Stromal cell of bone marrow (primary cell): Measurements from ENCODE around the gene ARVCF.
"Not testable (repeated sequence)": the region's sequence is repeated elsewhere in the genome, so short reads cannot be mapped to it uniquely, and the experiment has no call there.

Source experiments
- DNase-seq: peaks from one replicate; pipeline ENCODE4 v3.0.0-alpha.2; 2012; ENCODE audit warnings: low read depth

The ARVCF gene

DNA sequence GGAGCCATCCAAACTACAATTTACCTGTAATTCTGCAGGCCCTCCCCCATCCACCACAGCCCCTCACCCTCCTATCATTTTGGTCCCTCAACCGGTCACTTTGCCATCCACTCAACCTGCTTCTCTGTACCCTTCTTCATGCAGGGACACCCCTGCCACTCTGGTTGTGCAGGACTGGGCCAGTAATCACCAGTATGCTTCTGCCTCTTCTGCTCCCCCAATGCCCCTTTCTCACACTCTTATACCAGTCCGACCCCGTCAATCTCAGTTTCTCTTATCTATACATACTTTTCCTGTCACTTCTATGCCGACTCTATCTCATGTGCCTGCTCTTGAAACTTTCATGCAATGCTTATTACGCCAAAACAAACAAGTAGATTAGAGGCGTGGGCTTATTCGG, 80.1 kb downstream of the ARVCF start:
- DNase-seq, result no peak

DNA sequence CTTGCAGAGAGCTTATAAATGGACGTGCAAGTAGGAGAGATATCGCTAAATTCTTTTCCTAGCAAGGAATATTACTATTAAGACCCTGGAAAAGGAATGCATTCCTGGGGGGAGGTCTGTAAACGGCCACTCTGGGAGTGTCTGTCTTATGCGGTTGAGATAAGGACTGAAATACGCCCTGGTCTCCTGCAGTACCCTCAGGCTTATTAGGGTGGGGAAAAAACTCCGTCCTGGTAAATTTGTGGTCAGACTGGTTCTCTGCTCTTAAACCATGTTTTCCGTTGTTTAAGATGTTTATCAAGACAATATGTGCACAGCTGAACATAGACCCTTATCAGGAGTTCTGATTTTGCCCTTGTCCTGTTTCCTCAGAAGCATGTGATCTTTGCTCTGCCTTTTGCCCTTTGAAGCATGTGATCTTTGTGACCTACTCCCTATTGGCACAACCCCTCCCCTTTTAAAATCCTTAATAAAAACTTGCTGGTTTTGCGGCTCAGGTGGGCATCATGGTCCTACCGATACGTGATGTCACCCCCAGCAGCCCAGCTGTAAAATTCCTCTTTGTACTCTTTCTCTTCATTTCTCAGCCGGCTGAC, 81.4 kb downstream of the ARVCF start:
- DNase-seq, result not testable (repeated sequence)

GRCh38 chr22:19933341-19934241, 83.0 kb downstream of the ARVCF start:
- no peak for DNase-seq

DNA sequence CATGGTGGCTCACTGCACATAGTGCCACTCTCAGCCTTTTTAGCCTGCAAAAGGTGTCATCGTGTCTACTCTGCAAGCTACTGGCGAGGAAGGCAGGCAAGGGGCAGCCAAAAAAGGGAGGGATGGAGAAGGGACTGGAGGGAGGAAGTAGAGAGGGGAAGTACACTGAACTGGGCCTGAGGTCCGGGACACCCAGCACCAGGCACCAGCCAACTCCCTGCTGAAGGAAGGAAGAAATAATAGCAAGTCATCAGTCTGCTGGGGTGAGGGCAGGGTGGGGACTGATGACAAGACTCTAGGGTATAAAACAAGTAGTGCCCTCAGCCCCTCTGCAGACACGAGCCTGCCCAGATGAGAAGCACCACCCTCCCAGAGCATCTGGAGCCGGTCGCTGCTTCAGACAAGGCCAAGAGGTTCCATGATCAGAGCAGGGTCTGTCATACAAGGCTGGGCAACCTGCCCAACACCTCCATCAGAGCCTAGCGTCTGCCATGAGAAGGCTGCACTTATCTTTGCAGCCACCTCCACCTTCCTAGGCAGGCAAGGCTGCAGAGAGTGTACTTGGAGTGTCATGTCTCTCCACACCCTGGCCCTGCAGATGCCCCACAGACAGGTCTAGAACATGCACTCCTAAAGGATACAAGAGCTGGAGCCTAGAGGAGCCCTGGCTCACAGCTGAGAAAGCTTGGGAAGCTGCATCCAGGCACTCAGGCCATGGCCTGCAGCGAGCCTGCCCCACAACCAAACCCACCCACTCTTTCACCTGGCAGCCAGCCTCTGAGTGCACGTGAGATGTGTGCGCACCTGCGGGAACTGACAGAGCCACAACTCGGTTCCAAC, 84.0 kb downstream of the ARVCF start:
- DNase-seq, result no peak

- DNase-seq, result no peak
Observed at GRCh38 chr22:19931514-19931913, 85.1 kb downstream of the ARVCF start.

GRCh38 chr22:19930551-19931486, 85.8 kb downstream of the ARVCF start:
- DNase-seq, result no peak

GRCh38 chr22:19929586-19930550, 86.8 kb downstream of the ARVCF start:
- no peak for DNase-seq

DNA sequence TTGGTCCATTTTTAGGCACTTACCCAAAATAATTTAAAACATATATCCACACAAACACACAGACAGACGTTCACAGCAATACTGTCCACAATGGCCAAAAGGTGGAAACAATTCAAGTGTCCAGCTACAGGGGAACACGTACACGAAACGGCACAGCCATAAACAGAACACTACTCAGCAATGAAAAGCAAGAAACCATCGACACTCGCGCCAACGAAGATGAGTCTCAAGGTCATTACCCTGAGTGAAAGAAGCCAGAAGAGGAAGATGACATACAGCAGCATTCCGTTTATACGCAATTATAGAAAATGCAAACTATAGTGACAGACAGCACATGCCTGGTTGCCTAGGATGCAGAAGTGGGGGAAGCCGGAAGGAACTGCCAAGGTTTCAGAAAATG, 88.4 kb downstream of the ARVCF start:
- DNase-seq, result no peak

DNA sequence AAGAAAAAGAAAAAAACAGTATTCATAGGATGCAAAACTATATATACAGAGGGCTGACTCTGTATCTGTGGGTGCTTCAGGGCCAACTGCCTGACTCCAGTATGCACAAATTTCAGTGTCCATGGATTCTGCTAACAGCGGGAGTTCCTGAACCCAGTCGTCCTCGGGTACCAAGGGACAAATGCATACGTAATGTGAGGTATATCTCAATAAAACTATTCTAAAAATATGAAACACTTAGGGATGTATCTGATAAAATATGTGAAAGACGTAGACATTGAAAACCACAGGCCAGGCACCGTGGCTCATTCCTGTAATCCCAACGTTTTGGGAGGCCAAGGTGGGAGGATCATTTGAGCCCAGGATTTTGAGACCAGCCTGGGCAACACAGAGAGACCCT, 88.9 kb downstream of the ARVCF start:
- no peak for DNase-seq

- DNase-seq, result not testable (repeated sequence)
Observed at GRCh38 chr22:19926028-19926427, 90.6 kb downstream of the ARVCF start.

DNA sequence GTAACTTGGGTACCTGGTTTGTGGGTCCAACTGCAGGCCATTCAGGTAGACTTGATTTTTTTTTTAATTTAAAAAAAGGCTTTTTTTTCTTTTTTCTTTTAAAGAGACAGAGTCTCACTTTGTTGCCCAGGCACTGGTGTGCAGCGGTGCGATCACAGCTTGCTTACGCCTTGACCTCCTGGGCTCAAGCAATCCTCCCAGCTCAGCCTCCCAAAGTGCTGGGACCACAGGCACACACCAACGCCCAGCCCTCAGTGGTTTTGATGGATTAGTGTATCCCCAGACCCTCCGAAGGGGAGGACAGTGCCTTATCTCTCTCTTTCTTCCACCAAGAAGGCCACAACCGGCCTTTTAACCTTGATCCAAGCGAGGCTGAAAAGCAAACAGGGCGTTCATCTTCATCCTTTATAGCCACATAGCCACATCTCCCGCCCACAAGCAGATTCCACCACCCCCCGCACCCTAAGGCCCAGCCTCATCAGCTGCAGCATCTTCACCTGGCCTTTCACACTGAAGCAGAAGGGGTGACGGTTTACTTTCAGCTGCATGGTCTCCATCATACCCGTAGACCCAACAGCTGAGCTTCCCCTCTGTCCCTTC, 92.6 kb downstream of the ARVCF start:
- no peak for DNase-seq

DNA sequence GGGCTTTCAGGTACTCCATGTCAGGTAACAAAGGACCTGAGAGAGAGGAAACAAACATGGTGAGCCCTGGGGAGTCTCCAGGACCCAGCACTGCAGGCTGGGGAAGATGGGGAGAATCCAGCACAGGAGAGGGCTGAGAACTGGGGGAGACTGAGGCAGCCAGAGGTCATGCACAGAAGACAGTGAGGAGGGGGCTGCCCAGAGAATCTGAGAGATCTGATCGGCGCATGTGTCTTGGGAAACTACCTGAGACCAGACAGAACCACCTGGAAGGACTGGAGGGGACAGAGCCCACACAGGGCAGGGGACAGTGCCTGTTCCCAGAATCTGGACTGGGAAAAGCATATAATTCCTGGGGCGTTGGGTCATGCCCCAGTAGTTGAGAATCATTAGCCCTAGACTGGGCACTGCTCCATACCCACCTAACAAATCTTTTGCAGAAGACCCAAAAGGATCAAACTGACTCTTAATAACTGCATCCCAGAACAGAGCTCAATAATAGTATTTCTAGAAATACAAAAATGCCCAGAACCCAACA, 95.0 kb downstream of the ARVCF start:
- DNase-seq, result no peak
